Neural cell (in vitro differentiated cells): ENCODE results near the gene NPR3. TPM values are rescaled to one million over a fixed set of nuclear protein-coding genes. Genes with fewer than 3 reads are reported as not detected.

Experiments
- H2AFZ ChIP-seq: fragments of 200-600, 300-800 bp; sonication (generic), shearing (Covaris generic); 2 replicates; pipeline ENCODE4 v1.6.0; 2014; ENCODE audit warnings: low read depth, mild to moderate bottlenecking, antibody characterized with exemption, low read length, moderate library complexity
- H3F3A ChIP-seq: fragments of 200-600 bp; shearing (Covaris generic); 2 replicates; pipeline ENCODE4 v1.6.1; 2016; ENCODE audit warnings: mild to moderate bottlenecking, moderate library complexity, mixed read lengths, antibody characterized with exemption, low read length; ENCODE audit not compliant: insufficient read depth, poor library complexity, severe bottlenecking
- H3K27ac ChIP-seq: fragments of 200-600, 300-800 bp; sonication (generic), shearing (Covaris generic); 2 replicates; pipeline ENCODE4 v1.5.1; 2014; ENCODE audit warnings: mild to moderate bottlenecking, low read length, moderate library complexity
- H3K27me3 ChIP-seq: fragments of 300-800, 200-600 bp; sonication (generic), shearing (Covaris generic); 2 replicates; pipeline ENCODE4 v1.6.0; 2014; ENCODE audit warnings: mild to moderate bottlenecking, low read depth, low read length, moderate library complexity; ENCODE audit not compliant: insufficient read depth
- H3K36me3 ChIP-seq: fragments of 300-800, 200-600 bp; sonication (generic), shearing (Covaris generic); 2 replicates; pipeline ENCODE4 v1.5.1; 2014; ENCODE audit warnings: mild to moderate bottlenecking, antibody characterized with exemption, low read length, moderate library complexity; ENCODE audit not compliant: insufficient read depth
- H3K4me2 ChIP-seq: fragments of 300-800, 200-600 bp; sonication (generic), shearing (Covaris generic); 2 replicates; pipeline ENCODE4 v1.6.0; 2014; ENCODE audit warnings: mild to moderate bottlenecking, low read length
- H3K4me3 ChIP-seq: fragments of 300-800, 200-600 bp; sonication (generic), shearing (Covaris generic); 2 replicates; pipeline ENCODE4 v1.5.1; 2014; ENCODE audit warnings: mild to moderate bottlenecking, low read length, moderate library complexity
- H3K79me2 ChIP-seq: fragments of 200-600 bp; shearing (Covaris generic); replicated peaks from 2 replicates; pipeline ENCODE4 v1.6.0; 2014; ENCODE audit warnings: mild to moderate bottlenecking, low read length, moderate library complexity; ENCODE audit not compliant: insufficient read depth
- H3K9ac ChIP-seq: fragments of 300-800, 200-600 bp; sonication (generic), shearing (Covaris generic); 2 replicates; pipeline ENCODE4 v1.6.1; 2016; ENCODE audit warnings: mild to moderate bottlenecking, low read length, mixed read lengths
- H3K9me2 ChIP-seq: fragments of 200-600 bp; shearing (Covaris generic); 2 replicates; pipeline ENCODE4 v1.6.1; 2016; ENCODE audit warnings: mild to moderate bottlenecking, low read length, mixed read lengths; ENCODE audit not compliant: insufficient read depth
- H3K9me3 ChIP-seq: fragments of 200-600, 300-800 bp; sonication (generic), shearing (Covaris generic); 2 replicates; pipeline ENCODE4 v1.6.1; 2016; ENCODE audit warnings: mild to moderate bottlenecking, mixed run types, low read length, moderate library complexity, mixed read lengths
- H4K20me1 ChIP-seq: fragments of 200-600 bp; shearing (Covaris generic); 2 replicates; pipeline ENCODE4 v1.6.1; 2016; ENCODE audit warnings: mild to moderate bottlenecking, mixed run types; ENCODE audit not compliant: insufficient read depth
- CTCF ChIP-seq: fragments of 450-650 bp; IDR thresholded peaks from 2 replicates; pipeline ENCODE4 v1.5.1; 2014; ENCODE audit warnings: antibody characterized with exemption, mild to moderate bottlenecking, moderate library complexity; ENCODE audit not compliant: poor library complexity, severe bottlenecking
- EP300 ChIP-seq: fragments of 450-650 bp; conservative IDR thresholded peaks from 2 replicates; pipeline ENCODE4 v1.6.1; 2014; ENCODE audit warnings: antibody characterized with exemption, mild to moderate bottlenecking, moderate library complexity; ENCODE audit not compliant: poor library complexity, severe bottlenecking
- EZH2 ChIP-seq: fragments of 200-600, 300-800 bp; shearing (Covaris generic), sonication (generic); IDR thresholded peaks from 2 replicates; pipeline ENCODE4 v1.6.1; 2014; ENCODE audit warnings: antibody characterized with exemption, low read length, borderline replicate concordance, mild to moderate bottlenecking; ENCODE audit not compliant: insufficient read depth, poor library complexity, severe bottlenecking
- MXI1 ChIP-seq: fragments of 450-650 bp; conservative IDR thresholded peaks from 2 replicates; pipeline ENCODE4 v1.6.1; 2014; ENCODE audit warnings: antibody characterized with exemption, mild to moderate bottlenecking; ENCODE audit not compliant: poor library complexity, severe bottlenecking
- POLR2AphosphoS5 ChIP-seq: IDR thresholded peaks from 2 replicates; pipeline ENCODE4 v1.6.1; 2012
- RAD21 ChIP-seq: fragments of 450-650 bp; conservative IDR thresholded peaks from 2 replicates; pipeline ENCODE4 v1.6.1; 2014; ENCODE audit warnings: antibody characterized with exemption, mild to moderate bottlenecking, moderate library complexity
- REST ChIP-seq: IDR thresholded peaks from 2 replicates; pipeline ENCODE4 v1.6.1; 2012; ENCODE audit warnings: borderline replicate concordance
- SMC3 ChIP-seq: fragments of 450-650 bp; conservative IDR thresholded peaks from 2 replicates; pipeline ENCODE4 v1.6.1; 2014; ENCODE audit warnings: antibody characterized with exemption, mild to moderate bottlenecking, moderate library complexity; ENCODE audit not compliant: poor library complexity
- TAF1 ChIP-seq: IDR thresholded peaks from 2 replicates; pipeline ENCODE4 v1.6.1; 2012; ENCODE audit warnings: low read depth
- polyA plus RNA-seq: library from polyadenylated mRNA; depleted of rRNA; stranded (reverse); fragments of >200 nt; gene quantifications from 2 replicates; pipeline ENCODE4 v1.2.3, GENCODE V29; 2014

NPR3 gene
- polyA plus RNA-seq, 1 donor from 2014 or later = 1.5 TPM

- Histone ChIP-seq H4K20me1 (no peaks in the 10 kb centered on the region), H3K4me3 (no peak overlapping the region), H3K4me2 (no peak overlapping the region), H3K9me3 (no peaks in the 10 kb centered on the region), H2AFZ (no peak overlapping the region), H3F3A (no peaks in the 10 kb centered on the region), H3K9me2 (no peaks in the 10 kb centered on the region), H3K9ac (no peak overlapping the region), H3K27ac (no peak overlapping the region), H3K36me3 (no peaks in the 10 kb centered on the region), H3K27me3 (no peaks in the 10 kb centered on the region), H3K79me2 (no peaks in the 10 kb centered on the region)
- TF ChIP-seq REST = no peak
- TF ChIP-seq CTCF = no peak
- no peak for TF ChIP-seq EP300
- TF ChIP-seq POLR2AphosphoS5 = no peak
- no peak for TF ChIP-seq TAF1
- no peak for TF ChIP-seq MXI1
- no peak for TF ChIP-seq EZH2
- no peak for TF ChIP-seq RAD21
- TF ChIP-seq SMC3 = no peak
These were observed 75.2 kb downstream of the NPR3 start for GRCh38 chr5:32786311-32786710.

GRCh38 chr5:32790411-32790951, 79.4 kb downstream of the NPR3 start:
- no peak for TF ChIP-seq EP300
- TF ChIP-seq TAF1 = no peak
- TF ChIP-seq RAD21 = no peak
- no peak for TF ChIP-seq MXI1
- no peak for TF ChIP-seq SMC3
- no peak for TF ChIP-seq CTCF
- no peak for TF ChIP-seq REST
- TF ChIP-seq EZH2 = no peak
- no peak for TF ChIP-seq POLR2AphosphoS5
- no peaks in the 10 kb centered on the region for H3K36me3 ChIP-seq
- H2AFZ ChIP-seq = no peak overlapping the region
- H3K9me2 ChIP-seq = no peaks in the 10 kb centered on the region
- no peak overlapping the region for H3K27ac ChIP-seq
- no peaks in the 10 kb centered on the region for H3K79me2 ChIP-seq
- no peak overlapping the region for H3K9ac ChIP-seq
- no peak overlapping the region for H3K4me3 ChIP-seq
- no peaks in the 10 kb centered on the region for H3K27me3 ChIP-seq
- H3K4me2 ChIP-seq = no peak overlapping the region
- no peaks in the 10 kb centered on the region for H3F3A ChIP-seq
- no peaks in the 10 kb centered on the region for H3K9me3 ChIP-seq
- no peaks in the 10 kb centered on the region for H4K20me1 ChIP-seq
